Breast epithelium (tissue), 4 donors: ENCODE measurements around the gene CYP4B1. TPM values are rescaled to one million over a fixed set of nuclear protein-coding genes. Genes with fewer than 3 reads are reported as not detected.
"Not testable (repeated sequence)": the region's sequence is repeated elsewhere in the genome, so short reads cannot be mapped to it uniquely, and the experiment has no call there.

Source experiments
- DNase-seq, 2 donors: peaks; one replicate each; pipeline ENCODE4 v3.0.0-alpha.2; 2019; ENCODE audit warnings: low spot score in 2 of 2
- H3K27ac ChIP-seq, 2 donors: fragments of 200-600 bp; sonication (generic) in 1 of 2; one replicate each; pipeline ENCODE4 v1.5.1; 2016 to 2019; ENCODE audit warnings: mild to moderate bottlenecking in 1 of 2
- H3K27me3 ChIP-seq, 2 donors: fragments of 200-600 bp; sonication (generic) in 1 of 2; one replicate each; pipeline versions ENCODE4 v1.5.1 to v1.6.0; 2017 to 2019; ENCODE audit warnings: control low read depth in 1 of 2, mild to moderate bottlenecking in 1 of 2
- H3K36me3 ChIP-seq: fragments of 200-600 bp; one replicate; pipeline ENCODE4 v1.5.1; 2019
- H3K4me1 ChIP-seq, 2 donors: fragments of 200-600 bp; sonication (generic); one replicate each; pipeline ENCODE4 v1.5.1; 2016 to 2019; ENCODE audit warnings: control low read depth in 1 of 2
- H3K4me3 ChIP-seq, 3 donors: fragments of 200-600 bp; sonication (generic); 1 replicate in 2 of 3; 2 replicates in 1 of 3; pipeline ENCODE4 v1.5.1; 2016 to 2019; ENCODE audit warnings: mild to moderate bottlenecking in 3 of 3, moderate library complexity in 2 of 3
- H3K9me3 ChIP-seq, 2 donors: fragments of 200-600 bp; sonication (generic) in 1 of 2; one replicate each; pipeline ENCODE4 v1.5.1; 2016 to 2019; ENCODE audit warnings: control low read depth in 1 of 2
- CTCF ChIP-seq, 3 donors: fragments of 450-650 bp; IDR thresholded peaks; one replicate each; pipeline ENCODE4 v1.5.1; 2016 to 2017; ENCODE audit warnings: antibody characterized with exemption in 3 of 3, mild to moderate bottlenecking in 3 of 3, moderate library complexity in 3 of 3
- POLR2A ChIP-seq: fragments of 450-650 bp; IDR thresholded peaks from one replicate; pipeline ENCODE4 v1.6.1; 2016; ENCODE audit warnings: antibody characterized with exemption, mild to moderate bottlenecking, moderate library complexity
- POLR2AphosphoS5 ChIP-seq, 3 donors: sonication (generic); formaldehyde crosslinking; IDR thresholded peaks; one replicate each; pipeline ENCODE4 v1.6.1; 2017; ENCODE audit warnings: antibody characterized with exemption in 3 of 3
- intact Hi-C: fragments of 100-400 bp; cut with DNase I; formaldehyde crosslinking; loops from one replicate; pipeline ENCODE4 v1.15.1; 2023; ENCODE audit warnings: low total_unique reads
- total RNA-seq, 3 donors: library from RNA; depleted of rRNA; stranded (reverse); fragments of >200 nt; gene quantifications; one replicate each; pipeline ENCODE4 v1.1.0, GENCODE V29; 2016

CYP4B1 gene
- total RNA-seq, 3 donors from 2014 or later, result 58.4 to 882 (median 74.1) TPM

- TF ChIP-seq CTCF (IDR thresholded peaks at IDR 0.05) (no peak), POLR2A (no peak), POLR2AphosphoS5 (IDR thresholded peaks at IDR 0.05) (no peak)
- intact Hi-C loops, result no loop called here
- H3K9me3 ChIP-seq, result peaks cover 11 to 21% of the 10 kb centered on the region in 2 donors
- no peaks in the 10 kb centered on the region for H3K36me3 ChIP-seq
- H3K27ac ChIP-seq, result no peak overlapping the region
- H3K4me3 ChIP-seq, result no peak overlapping the region
- DNase-seq, result no peak
- no peaks in the 10 kb centered on the region for H3K27me3 ChIP-seq
- H3K4me1 ChIP-seq, result no peaks in the 10 kb centered on the region
Observed at GRCh38 chr1:46770541-46770940, 28.3 kb upstream of the CYP4B1 start.

- H3K4me1 ChIP-seq, result no peaks in the 10 kb centered on the region
- no peak overlapping the region for H3K27ac ChIP-seq
- no peaks in the 10 kb centered on the region for H3K27me3 ChIP-seq
- no peak overlapping the region for H3K4me3 ChIP-seq
- intact Hi-C loops, result no loop called here
- no peak for DNase-seq
- H3K36me3 ChIP-seq, result no peaks in the 10 kb centered on the region
- TF ChIP-seq POLR2A (no peak), CTCF (IDR thresholded peaks at IDR 0.05) (no peak), POLR2AphosphoS5 (IDR thresholded peaks at IDR 0.05) (no peak)
- peaks cover 11 to 21% of the 10 kb centered on the region in 2 donors for H3K9me3 ChIP-seq
Observed at GRCh38 chr1:46772571-46772970, 26.3 kb upstream of the CYP4B1 start.

- intact Hi-C loops, result no loop called here
- TF ChIP-seq CTCF (IDR thresholded peaks at IDR 0.05), result no peak
- TF ChIP-seq POLR2A, result no peak
- no peak for TF ChIP-seq POLR2AphosphoS5 (IDR thresholded peaks at IDR 0.05)
- no peak for DNase-seq
- Histone ChIP-seq H3K4me3 (no peak overlapping the region), H3K4me1 (no peaks in the 10 kb centered on the region), H3K9me3 (peaks cover 11 to 21% of the 10 kb centered on the region in 2 donors), H3K27me3 (no peaks in the 10 kb centered on the region), H3K36me3 (no peaks in the 10 kb centered on the region), H3K27ac (no peak overlapping the region)
Observed at GRCh38 chr1:46774297-46774696, 24.5 kb upstream of the CYP4B1 start.

GRCh38 chr1:46778456-46778855 lies 20.4 kb upstream of the CYP4B1 start:
- intact Hi-C loops, DNase-seq, H3K36me3 ChIP-seq: not testable (repeated sequence)

GRCh38 chr1:46784666-46785065 lies 14.2 kb upstream of the CYP4B1 start:
- intact Hi-C loops, result no loop called here
- DNase-seq, result no peak

More at GRCh38 chr1:46778456-46778855, 20.4 kb upstream of the CYP4B1 start:
- not testable (repeated sequence) for H3K27me3 ChIP-seq, H3K27ac ChIP-seq, H3K4me3 ChIP-seq, H3K9me3 ChIP-seq, H3K4me1 ChIP-seq

GRCh38 chr1:46788634-46789033 lies 10.2 kb upstream of the CYP4B1 start:
- DNase-seq, H3K27ac ChIP-seq, H3K4me3 ChIP-seq, H3K4me1 ChIP-seq, H3K36me3 ChIP-seq, H3K27me3 ChIP-seq, H3K9me3 ChIP-seq, intact Hi-C loops: not testable (repeated sequence)

More at GRCh38 chr1:46784666-46785065, 14.2 kb upstream of the CYP4B1 start:
- Histone ChIP-seq H3K4me3 (no peak overlapping the region), H3K27ac (no peak overlapping the region), H3K36me3 (no peaks in the 10 kb centered on the region), H3K27me3 (no peaks in the 10 kb centered on the region), H3K9me3 (no peaks in the 10 kb centered on the region), H3K4me1 (no peaks in the 10 kb centered on the region)
- TF ChIP-seq POLR2AphosphoS5 (IDR thresholded peaks at IDR 0.05) (no peak), CTCF (IDR thresholded peaks at IDR 0.05) (no peak), POLR2A (no peak)
